CD4-positive, alpha-beta T cell treated with Interleukin-4 for 4 hours (primary cell): ENCODE measurements around the gene LRRFIP2.
"Not testable (repeated sequence)": the region's sequence is repeated elsewhere in the genome, so short reads cannot be mapped to it uniquely, and the experiment has no call there.

ENCODE experiments used
- DNase-seq: peaks from one replicate; pipeline ENCODE4 v3.0.0-alpha.2; 2020

Gene LRRFIP2

DNA sequence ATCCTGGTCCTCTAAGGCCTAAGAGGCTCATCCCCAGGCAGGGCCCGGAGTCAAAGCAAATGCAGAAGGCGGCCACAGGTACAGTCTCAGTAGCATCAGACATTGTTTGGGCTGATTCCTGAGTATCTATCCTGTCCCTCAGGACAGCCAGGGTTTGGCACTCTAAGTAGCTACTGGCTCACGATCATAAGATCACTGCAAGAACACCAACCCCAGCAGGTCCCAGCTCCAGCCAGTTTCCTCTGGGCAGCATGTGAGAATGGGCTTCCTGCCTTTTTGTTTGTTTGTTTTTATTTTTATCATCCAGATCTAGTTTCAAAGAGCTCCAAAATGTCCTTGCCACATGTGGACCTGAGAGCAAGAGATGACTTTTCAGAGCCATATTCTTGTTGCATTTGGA is 32.7 kb downstream of the LRRFIP2 start:
- DNase-seq = no peak

DNA sequence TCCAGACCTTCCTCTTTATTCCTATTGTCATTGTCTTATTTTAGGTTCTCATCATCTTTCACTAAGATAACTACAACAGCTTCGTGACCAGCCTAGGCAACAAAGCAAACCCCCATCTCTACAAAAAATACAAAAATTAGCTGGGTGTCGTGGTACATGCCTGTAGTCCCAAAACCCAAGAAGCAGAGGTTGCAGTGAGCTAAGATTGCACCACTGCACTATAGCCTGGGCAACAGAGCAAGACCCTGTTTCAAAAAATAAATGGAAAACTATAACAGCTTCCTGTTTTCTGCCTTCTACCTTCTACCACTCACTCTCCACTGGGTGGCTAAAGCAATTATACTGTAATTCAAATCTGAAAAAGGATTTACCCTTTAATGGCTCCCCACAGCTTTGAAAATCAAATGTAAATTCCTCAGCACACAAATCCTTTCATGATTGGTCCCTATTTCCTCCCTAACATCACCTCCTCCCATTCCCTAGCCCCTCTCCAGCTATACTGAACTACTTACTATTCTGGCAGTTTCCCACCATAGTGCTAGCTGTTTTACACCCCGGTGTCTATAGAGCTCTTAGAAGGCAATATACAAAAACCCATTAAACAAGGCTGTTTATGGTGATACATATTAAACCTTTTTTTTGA is 33.4 kb downstream of the LRRFIP2 start:
- DNase-seq = no peak

DNA sequence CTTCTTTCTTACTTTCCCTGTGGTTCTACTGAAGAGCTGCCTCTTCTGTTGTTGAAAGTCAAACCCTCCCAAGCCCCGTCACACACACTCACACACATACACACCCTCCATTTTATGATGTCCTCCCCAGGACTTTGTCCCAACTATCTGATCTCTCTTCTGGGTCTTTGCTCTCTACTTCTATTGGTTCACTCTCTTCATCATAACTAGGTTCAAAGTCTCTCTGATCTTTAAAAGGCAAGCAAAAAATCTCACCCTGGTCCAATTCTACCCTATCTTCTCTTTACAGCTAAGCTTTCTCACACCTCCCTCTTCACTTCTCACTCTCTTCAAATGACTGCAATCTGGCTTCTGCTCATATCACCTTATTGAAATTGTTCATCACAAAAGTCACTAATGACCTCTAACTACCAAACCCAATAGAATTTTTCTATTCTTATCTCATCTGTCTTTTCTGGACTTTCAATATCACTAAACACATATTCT is 34.8 kb downstream of the LRRFIP2 start:
- DNase-seq = no peak

DNA sequence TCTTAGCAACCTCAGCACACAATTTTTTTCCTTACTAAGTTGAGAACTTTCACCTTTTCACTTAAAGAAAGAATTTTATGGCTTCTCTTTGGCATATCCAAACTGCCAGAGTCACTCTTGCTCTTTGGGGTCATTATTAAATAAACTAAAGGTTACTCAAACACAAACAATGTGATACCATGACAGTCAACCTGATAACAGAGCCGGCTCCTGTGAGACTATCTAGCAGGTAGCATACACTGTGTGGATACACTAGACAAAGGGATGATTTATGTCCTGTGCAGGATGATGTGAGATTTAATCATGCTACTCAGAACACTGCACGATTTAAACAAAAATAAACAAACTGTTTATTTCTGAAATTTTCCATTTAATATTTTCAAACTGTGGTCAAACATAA is 35.6 kb downstream of the LRRFIP2 start:
- DNase-seq = no peak

DNA sequence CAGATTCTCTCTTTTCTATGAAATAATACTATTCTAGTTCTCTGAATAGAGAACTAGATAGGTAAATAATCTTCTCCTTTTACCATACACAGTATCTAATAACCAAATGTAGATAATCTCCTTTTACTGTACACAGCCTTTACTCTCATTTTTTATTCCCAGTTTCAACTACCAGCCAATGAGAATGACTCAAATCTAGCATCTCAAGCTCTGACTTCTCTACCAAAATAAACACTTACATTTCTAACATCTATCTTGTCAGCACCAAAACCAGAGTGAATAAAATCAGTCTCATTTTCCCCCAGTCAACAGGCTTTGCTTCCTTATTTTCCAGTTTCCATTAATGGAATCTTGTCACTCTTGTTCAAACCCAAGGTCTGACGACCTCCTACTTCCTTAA is 36.9 kb downstream of the LRRFIP2 start:
- DNase-seq = no peak

DNA sequence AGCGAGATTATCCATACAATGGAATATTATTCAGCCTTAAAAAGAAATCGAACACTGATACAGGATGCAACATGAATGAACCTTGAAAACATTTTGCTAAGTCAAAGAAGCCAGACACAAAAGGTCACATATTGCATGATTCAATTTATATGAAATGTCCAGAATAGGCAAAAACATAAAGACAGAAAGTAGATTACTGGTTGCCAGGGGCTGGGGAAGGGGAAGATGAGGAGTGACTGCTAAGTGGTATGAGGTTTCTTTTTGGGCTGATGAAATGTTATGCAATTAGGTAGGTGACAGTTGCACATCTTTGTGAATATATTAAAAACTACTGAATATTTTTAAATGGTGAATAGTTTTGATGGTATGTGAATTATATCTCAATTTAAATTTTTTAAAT is 38.3 kb downstream of the LRRFIP2 start:
- DNase-seq = no peak

DNA sequence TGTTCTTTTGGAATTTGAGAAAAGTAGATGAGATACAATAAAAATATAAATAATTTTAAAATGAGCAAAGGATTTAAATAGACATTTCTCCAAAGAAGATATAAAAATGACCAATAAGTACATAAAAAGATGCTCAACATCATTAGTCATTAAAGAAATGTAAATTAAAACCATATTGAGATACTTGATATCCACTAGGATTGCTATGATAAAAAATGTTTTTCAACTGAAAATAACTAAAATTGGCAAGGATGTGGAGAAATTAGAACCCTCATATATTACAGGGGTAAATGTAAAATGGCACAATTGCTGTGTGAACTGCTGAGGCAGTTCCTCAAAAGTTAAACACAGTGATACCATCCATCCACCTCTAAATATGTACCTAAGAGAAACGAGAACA is 38.8 kb downstream of the LRRFIP2 start:
- DNase-seq = no peak

DNA sequence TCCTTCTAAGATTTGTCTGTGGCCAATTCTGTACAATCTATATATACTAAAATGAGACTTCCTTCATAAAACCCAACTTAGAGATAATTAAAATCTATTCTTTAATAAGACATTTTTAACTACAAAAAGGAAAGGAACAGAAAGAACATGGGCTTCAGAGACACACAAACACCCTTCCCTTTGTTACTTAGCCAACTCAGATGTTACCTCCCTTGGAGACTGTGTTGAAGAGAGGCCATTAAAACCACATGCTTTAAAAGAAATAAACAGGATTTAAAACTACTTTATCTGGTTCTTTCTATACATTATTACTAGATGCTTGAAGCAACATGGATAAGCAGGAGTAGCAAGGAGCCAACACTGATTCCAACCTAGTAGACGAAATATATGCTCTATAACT is 42.0 kb downstream of the LRRFIP2 start:
- DNase-seq = no peak

DNA sequence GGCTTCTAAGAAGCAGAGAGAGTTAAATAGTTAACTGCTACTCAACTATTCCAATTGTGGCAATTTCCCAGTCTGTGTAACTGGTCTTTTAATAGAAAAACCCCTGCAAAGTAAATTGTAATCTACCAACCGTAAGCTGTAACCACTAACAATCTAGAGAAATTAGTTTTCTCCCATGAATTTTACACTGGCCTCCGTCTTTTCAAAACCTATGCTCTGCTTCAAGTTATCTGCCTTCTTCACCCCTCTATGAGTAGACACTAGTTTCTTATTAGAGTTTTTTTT is 42.6 kb downstream of the LRRFIP2 start:
- no peak for DNase-seq

DNA sequence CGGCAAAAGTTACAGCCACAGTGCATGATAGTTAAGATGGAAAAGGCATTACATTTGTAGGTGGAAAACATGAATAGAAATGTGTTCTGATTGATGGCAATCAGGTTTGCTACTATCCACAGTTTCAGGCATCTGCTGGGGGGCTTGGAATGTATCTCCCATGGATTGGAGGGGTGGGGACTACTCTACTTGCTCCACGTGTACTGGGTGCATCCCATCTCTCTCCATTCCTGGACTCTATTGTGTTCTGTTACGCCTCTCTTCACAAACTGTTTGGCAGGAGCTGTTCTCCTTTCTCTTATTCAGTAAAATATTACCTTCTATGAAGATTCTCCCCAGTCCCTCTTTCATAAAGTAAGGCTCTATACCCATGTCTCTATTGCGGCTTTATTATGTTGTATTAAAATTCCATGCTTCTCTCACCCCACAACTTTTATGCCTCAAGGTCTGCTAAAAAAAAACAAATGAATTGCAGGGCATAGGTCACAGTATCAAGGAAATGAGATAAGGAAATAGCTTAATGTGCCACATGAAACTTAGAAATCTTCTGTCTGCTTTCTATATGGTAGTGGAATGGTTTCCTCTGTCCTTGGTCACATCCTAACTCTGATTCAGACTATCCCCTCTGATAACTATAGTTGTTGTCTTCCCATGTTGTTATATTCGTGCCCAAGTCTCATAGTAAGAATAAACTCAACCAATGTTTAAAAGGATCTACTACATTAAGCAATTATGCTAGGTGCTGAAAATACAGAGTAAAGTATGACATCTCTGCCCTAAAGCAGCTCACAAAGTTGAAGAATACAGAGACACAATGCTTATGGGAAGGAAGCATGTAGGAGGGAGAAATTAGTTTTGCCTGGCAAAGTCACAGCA is 43.2 kb downstream of the LRRFIP2 start:
- no peak for DNase-seq

DNA sequence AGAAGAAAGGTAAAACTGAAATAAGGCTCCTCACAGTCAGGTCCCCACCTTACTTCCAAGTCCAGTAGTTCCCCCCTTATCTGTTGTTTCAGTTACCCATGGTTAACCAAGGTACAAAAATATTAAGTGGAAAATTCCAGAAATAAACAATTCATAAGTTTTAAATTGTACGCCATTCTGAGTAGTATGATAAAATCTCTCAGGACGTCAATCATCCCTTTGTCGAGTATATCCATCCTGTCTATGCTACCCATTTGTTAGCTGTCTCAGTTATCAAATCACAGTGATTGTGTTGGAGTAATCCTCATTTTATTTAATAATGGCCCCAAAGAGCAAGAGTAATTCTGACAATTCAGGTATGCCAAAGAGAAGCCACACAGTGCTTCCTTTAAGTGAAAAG is 43.9 kb downstream of the LRRFIP2 start:
- DNase-seq = no peak

DNA sequence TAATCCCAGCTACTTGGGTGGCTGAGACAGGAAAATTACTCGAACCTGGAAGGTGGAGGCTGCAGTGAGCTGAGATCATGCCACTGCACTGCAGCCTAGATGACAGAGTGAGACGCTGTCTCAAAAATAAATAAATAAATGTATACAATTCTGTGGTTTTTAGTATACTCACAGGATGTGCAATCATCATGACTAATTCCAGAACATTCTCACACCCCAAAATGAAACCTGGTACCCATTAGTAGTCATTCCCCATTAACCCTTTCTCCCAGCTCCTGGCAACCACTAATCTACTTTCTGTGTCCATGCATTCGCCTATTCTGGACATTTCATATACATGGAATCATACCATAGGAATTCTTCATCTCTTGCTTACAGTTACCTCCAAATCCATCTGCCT is 44.5 kb downstream of the LRRFIP2 start:
- peak; percentile 12 for DNase-seq

DNA sequence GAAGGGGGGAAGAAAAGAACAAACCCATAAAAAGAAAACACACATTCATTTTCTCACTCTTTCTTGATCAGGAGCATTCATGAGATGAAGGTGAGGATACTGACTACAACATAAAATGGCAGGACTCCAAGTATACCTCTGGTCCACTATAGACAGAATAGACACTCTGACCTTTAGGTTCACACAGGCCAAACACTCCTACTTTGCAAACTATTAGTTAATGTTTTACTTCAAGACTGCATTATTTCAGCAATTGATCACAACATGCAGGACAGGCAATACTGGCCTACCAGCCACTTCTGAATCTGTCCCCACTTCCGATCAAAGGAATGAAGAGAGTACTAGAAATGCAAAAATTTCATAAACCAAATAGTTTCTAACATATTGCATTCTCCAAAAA is 47.0 kb downstream of the LRRFIP2 start:
- no peak for DNase-seq

DNA sequence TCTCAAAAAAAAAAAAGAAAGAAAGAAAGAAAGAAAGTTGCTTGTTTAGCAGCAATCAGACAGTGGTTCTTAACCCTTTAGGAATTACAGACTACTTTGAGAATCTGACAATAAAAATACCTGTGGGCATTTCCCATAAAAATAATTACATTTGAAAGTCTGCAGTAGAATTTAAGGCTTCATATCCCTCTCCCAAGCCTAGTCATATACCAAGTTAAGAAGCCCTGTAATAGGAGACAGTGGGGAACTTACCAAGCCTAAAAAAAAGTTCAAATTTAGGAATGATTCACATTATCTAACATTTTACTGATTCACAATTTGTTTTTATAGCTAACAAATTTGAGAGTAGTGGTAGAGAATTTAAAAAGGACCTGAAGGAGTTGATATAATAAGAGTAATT is 47.5 kb downstream of the LRRFIP2 start:
- no peak for DNase-seq

DNA sequence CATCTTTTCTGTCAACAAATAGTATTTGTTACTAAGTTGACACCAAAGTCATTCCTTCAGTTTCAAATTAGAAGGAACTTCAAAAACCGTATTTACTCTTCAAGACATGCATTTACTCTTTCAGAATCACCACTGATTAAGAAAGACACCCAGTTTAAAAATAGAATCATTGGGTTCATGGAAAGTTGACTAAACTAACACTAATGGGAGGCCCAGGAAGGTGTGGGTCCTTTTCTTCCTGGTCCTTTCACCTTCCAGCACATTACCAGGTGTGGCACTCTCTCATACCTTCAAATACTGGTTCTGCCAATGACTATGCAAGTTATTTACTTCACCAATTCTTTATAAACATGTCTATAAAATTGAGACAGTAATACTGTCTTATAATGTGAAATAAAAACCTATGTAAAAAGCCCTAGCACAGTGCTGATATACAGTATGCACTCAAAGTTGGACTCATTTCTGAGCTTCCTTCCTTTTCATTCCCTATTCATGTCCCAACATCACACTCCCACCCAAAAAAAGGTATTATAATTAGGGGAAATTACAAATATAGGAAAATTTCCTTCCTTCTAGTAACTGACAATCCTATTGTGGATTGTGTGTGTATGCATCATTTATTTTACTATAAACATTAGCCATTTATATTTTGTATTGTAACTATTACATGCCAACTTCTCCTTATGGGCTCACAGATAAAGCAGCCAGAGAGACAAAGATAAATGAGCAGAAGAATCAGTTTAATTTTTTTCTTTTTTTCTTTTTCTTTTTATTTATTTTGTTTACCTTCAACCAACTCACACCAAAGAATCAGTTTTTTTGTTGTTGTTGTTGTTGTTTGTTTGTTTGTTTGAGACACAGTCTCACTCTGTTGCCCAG is 48.9 kb downstream of the LRRFIP2 start:
- DNase-seq = no peak

DNA sequence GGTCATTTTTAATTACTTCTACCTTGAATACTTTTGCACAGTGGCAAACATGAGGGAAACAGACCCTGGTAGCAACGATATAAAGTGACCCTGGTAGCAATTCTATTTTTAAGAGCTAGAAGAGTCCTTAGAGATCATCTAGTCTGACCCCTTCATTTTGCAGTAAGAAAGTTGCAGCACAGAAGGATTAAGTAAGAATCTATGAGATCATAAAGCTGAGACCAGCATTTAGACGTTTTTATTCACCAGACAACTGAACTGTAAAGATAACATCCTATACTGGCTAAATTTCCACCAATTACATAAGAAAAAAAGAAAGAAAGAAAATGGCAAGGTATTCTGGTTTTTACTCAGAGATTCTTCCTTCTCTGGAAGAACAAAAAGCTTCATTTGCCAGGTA is 49.9 kb downstream of the LRRFIP2 start:
- DNase-seq = no peak

DNA sequence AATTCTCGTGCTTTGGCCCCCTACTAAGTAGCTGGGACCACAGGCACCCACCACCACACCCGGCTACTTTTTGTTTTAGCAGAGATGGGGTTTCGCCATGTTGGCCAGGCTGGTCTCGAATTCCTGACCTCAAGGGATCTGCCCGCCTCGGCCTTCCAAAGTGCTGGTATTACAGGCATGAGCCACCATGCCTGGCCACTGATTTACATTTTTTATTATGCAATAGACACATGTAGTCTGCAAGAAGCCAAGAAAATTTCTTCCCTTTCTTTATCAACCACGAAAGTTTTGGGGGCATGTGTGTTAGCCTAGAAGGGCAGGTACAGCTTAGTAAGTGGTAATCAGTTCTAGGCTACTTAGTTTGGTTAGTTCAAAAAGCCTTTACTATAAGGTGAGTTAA is 51.1 kb downstream of the LRRFIP2 start:
- DNase-seq = no peak

DNA sequence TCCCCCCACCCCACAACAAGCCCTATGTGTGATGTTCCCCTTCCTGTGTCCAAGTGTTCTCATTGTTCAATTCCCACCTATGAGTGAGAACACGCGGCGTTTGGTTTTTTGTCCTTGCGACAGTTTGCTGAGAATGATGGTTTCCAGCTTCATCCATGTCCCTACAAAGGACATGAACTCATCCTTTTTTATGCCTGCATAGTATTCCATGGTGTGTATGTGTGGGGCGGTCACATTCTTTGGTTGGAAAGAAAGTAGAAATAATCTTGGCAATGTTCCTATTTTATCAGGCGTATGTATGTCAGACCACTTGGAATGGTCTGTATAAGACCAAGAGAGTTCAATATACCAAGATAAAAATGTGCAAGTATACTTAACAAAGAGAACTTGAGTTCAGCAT is 52.3 kb downstream of the LRRFIP2 start:
- not testable (repeated sequence) for DNase-seq

DNA sequence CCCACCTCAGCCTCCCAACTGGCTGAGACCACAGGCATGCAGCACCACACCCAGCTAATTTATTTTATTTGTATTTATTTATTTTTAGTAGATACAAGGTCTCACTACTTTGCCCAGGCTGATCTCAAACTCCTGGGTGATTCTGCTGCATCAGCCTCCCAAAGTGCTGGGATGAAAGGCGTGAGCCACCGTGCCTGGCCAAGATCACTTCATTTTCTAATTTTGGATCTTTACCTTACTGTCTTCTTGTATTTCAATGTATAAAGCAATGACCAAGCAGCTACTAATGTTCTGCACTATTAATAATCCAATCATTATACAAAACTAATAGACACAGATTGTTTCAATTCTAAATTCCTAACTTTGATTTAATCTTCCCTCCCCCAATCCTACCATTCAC is 56.2 kb downstream of the LRRFIP2 start:
- no peak for DNase-seq

DNA sequence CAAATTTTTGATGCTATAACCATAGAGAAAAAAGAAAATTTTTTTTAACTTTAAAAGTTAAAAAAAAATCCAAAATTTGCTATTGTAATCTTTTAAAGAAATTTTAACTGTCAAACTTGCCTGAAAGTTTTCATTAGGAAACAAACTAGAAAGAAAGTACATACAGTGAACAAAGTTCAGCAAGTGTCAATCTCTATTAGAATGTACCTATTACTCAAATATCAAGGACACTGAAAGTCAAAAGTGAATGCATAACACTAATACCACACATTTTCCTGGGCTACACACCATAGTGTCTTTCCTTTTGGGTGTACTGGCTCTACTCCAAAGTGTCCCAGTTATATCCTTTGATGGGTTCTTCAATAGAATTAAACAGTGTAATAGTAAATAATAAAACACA is 56.8 kb downstream of the LRRFIP2 start:
- no peak for DNase-seq

DNA sequence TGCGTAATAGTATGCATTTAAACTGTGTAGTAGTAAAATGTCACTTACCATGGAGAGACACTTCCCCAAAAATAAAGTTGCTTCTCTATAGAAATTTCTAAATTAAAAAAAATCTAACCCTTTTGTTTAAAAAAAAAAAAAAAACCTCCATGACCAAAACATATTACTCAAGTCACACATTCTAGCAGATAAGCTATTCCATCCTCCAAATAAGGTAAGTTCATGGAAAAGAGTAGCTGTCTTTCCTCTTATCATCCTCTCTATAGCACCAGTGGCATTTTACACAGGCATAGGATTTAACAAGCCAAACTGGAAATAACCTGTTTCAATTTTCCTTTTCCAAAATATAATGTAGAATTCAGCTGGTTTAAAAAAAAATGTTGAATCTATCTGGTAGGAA is 57.4 kb downstream of the LRRFIP2 start:
- DNase-seq = no peak

DNA sequence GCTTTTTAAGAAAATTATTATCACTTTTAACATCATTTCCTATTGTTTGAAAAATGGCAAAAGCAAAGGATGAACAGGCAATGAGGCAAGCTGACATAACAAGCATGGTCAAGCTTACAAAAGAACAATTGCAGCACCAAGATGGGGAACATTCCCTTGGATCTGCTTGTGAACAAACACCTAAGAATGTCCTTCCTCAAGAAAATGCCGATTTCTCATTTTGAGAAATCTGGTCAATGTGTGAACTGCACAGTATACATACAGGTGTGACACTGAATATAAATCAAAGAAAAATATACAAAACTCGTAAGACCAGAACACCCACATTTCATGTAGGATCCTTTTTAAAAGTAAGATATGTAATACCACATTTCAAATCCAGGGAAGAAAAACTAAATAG is 58.9 kb downstream of the LRRFIP2 start:
- no peak for DNase-seq

DNA sequence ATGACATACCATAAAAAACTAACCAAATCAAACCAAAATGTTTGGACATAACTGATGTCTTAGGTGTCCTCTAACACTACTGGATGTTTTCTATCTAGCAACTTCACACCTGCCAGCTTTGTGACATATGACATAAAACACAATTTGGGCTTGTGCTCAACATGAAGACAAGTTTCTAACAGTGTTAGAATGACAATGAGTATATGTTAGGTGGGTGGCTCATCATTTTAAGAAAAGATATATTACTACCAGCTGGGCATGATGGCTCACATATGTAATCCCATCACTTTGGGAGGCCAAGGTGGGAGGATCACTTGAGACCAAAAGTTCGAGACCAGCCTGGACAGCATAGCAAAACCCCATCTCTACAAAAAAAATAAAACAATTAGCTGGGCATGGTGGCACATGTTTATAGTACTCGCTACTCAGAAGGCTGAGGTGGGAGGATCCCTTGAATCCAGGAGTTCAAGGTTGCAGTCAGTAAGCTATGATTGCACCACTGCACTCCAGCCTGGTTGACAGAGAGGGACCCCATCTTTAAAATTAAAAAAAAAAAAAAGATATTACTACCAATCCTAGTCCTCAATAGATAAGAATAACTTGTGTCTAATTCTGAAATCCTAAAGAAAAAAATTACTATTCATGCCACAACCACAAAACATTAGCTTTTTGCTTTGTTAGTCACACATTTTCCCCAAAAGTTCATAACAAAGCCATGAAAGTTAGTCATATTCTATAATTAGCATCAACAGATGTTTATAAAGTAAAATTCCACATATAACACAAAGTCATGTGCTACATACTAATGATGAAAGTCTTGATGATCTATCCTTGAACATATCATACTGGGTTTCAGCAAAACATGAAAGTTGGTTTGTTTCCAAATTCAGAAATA is 59.9 kb downstream of the LRRFIP2 start:
- no peak for DNase-seq
